ENCODE measurements around the gene ABHD2. TPM values are rescaled to one million over a fixed set of nuclear protein-coding genes. Genes with fewer than 3 reads are reported as not detected.

Gene ABHD2
- total and polyA plus RNA-seq, 2 donors (not counting 3 experiments of a cell fraction or from before 2014, with no cell fraction given), result 14.0 to 62.2 TPM

GRCh38 chr15:89105147-89105546, 16.9 kb downstream of the ABHD2 start:
- Histone ChIP-seq H3K4me2 (ENCODE audit: insufficient read depth, low read length) (peak overlapping the region; percentile 85), H3K27me3 (ENCODE audit: control insufficient read depth in 2 of 2, insufficient read depth in 2 of 2, low read length in 2 of 2) (no peaks in the 10 kb centered on the region), H3K36me3 (ENCODE audit: control insufficient read depth in 2 of 2, extremely low read depth in 1 of 2, insufficient read depth in 2 of 2, low read length in 2 of 2) (no peaks in the 10 kb centered on the region), H3K9me1 (replicated peaks; ENCODE audit: control insufficient read depth, extremely low read depth, insufficient read depth, low read length) (no peaks in the 10 kb centered on the region), H3K79me2 (ENCODE audit: control insufficient read depth, insufficient read depth, low read length) (peaks cover 6% of the 10 kb centered on the region), H2AFZ (ENCODE audit: low read depth, low read length) (no peak overlapping the region), H3K4me3 (replicated peaks in 1 of 3; ENCODE audit: insufficient read depth in 1 of 3, low read depth in 1 of 3, low read length in 3 of 3) (no peak overlapping the region), H3K9ac (replicated peaks; ENCODE audit: extremely low read depth, insufficient read depth, low read length) (peak overlapping the region; percentile 68), H4K20me1 (replicated peaks; ENCODE audit: control insufficient read depth, extremely low read depth, insufficient read depth, low read length) (no peaks in the 10 kb centered on the region), H3K27ac (ENCODE audit: insufficient read depth, low read depth, low read length) (peak overlapping the region; percentile 94), H3K9me3 (replicated peaks; ENCODE audit: control insufficient read depth, insufficient read depth, low read length) (no peaks in the 10 kb centered on the region), H3K4me1 (ENCODE audit: control insufficient read depth, extremely low read depth, insufficient read depth, low read length) (peaks cover 57% of the 10 kb centered on the region)
- dilution Hi-C loops (cut with MboI; ENCODE audit: extremely low pct_ligation_motif_present, low sequenced_read_pairs) (no loop called here), intact Hi-C loops (cut with micrococcal nuclease) (loop anchor here (1.0 kb wide), 3 partner anchors 15 to 24 kb away; partner anchors contain the start of gene ABHD2)
- TF ChIP-seq GATA2 (IDR thresholded peaks at IDR 0.05; ENCODE audit: insufficient read depth, insufficient read length, low read depth, low read length), result peak; percentile 61
- peak; percentile 52 for TF ChIP-seq JUN (IDR thresholded peaks at IDR 0.05; ENCODE audit: borderline replicate concordance, insufficient read depth, insufficient read length, low read depth)
- TF ChIP-seq FOS (IDR thresholded peaks at IDR 0.05; ENCODE audit: borderline replicate concordance, insufficient read depth, low read length), result peak; percentile 81
- peak; percentile 14 for TF ChIP-seq POLR2A (IDR thresholded peaks at IDR 0.05; ENCODE audit: low read depth, low read length)
- TF ChIP-seq MAX (IDR thresholded peaks at IDR 0.05; ENCODE audit: insufficient read depth, insufficient read length), result no peak
- TF ChIP-seq MYC (IDR thresholded peaks at IDR 0.05; ENCODE audit: low read depth, low read length), result no peak
- TF ChIP-seq POLR2AphosphoS5 (IDR thresholded peaks at IDR 0.05; ENCODE audit: insufficient read depth, low read depth, low read length), result peak; percentile 60
- CTCF ChIA-PET, result interaction anchor here (0.7 to 5.0 kb wide), 13 partner anchors 10 to 195 kb away, joined by 3 to 31 read pairs (median 5); partner anchors contain the start of gene ABHD2
- no TSS peak for BruUV-seq (replicated peaks)
- peak; percentile 90 for FAIRE-seq
- POLR2A ChIA-PET, result interaction anchor here (0.7 to 1.4 kb wide), 5 partner anchors 10 to 33 kb away, joined by 3 to 19 read pairs (median 3); partner anchors contain the start of gene ABHD2
- DNase-seq (ENCODE audit: low read depth, low spot score), result peak; percentile 90

- H3K79me2 ChIP-seq (ENCODE audit: control insufficient read depth, insufficient read depth, low read length), result peaks cover 6% of the 10 kb centered on the region
- intact Hi-C loops (cut with micrococcal nuclease), result no loop called here
- no peak overlapping the region for H3K4me3 ChIP-seq (replicated peaks in 1 of 3; ENCODE audit: insufficient read depth in 1 of 3, low read depth in 1 of 3, low read length in 3 of 3)
- ChIA-PET POLR2A (no interaction called here), CTCF (no interaction called here)
- no peaks in the 10 kb centered on the region for H4K20me1 ChIP-seq (replicated peaks; ENCODE audit: control insufficient read depth, extremely low read depth, insufficient read depth, low read length)
- no peaks in the 10 kb centered on the region for H3K9me1 ChIP-seq (replicated peaks; ENCODE audit: control insufficient read depth, extremely low read depth, insufficient read depth, low read length)
- TF ChIP-seq CTCF (IDR thresholded peaks at IDR 0.05; ENCODE audit: extremely low read depth in 1 of 2, insufficient read depth in 1 of 2, low read depth in 1 of 2, low read length in 2 of 2) (no peak), GATA2 (IDR thresholded peaks at IDR 0.05; ENCODE audit: insufficient read depth, insufficient read length, low read depth, low read length) (no peak), MYC (IDR thresholded peaks at IDR 0.05; ENCODE audit: low read depth, low read length) (no peak), POLR2AphosphoS5 (IDR thresholded peaks at IDR 0.05; ENCODE audit: insufficient read depth, low read depth, low read length) (no peak), POLR2A (IDR thresholded peaks at IDR 0.05; ENCODE audit: low read depth, low read length) (no peak), MAX (IDR thresholded peaks at IDR 0.05; ENCODE audit: insufficient read depth, insufficient read length) (no peak), FOS (IDR thresholded peaks at IDR 0.05; ENCODE audit: borderline replicate concordance, insufficient read depth, low read length) (no peak), EZH2 (IDR thresholded peaks at IDR 0.05; ENCODE audit: borderline replicate concordance, low read depth, low read length, severe bottlenecking) (no peak), JUN (IDR thresholded peaks at IDR 0.05; ENCODE audit: borderline replicate concordance, insufficient read depth, insufficient read length, low read depth) (no peak)
- H3K27ac ChIP-seq (ENCODE audit: insufficient read depth, low read depth, low read length), result peak overlapping the region; percentile 94
- DNase-seq (ENCODE audit: low read depth, low spot score), result no peak
- H3K27me3 ChIP-seq (ENCODE audit: control insufficient read depth in 2 of 2, insufficient read depth in 2 of 2, low read length in 2 of 2), result no peaks in the 10 kb centered on the region
- dilution Hi-C loops (cut with MboI; ENCODE audit: extremely low pct_ligation_motif_present, low sequenced_read_pairs), result no loop called here
- no peaks in the 10 kb centered on the region for H3K9me3 ChIP-seq (replicated peaks; ENCODE audit: control insufficient read depth, insufficient read depth, low read length)
- no peaks in the 10 kb centered on the region for H3K36me3 ChIP-seq (ENCODE audit: control insufficient read depth in 2 of 2, extremely low read depth in 1 of 2, insufficient read depth in 2 of 2, low read length in 2 of 2)
- no peak overlapping the region for H2AFZ ChIP-seq (ENCODE audit: low read depth, low read length)
- no peak for FAIRE-seq
- peaks cover 50% of the 10 kb centered on the region for H3K4me1 ChIP-seq (ENCODE audit: control insufficient read depth, extremely low read depth, insufficient read depth, low read length)
- no peak overlapping the region for H3K9ac ChIP-seq (replicated peaks; ENCODE audit: extremely low read depth, insufficient read depth, low read length)
- no peak overlapping the region for H3K4me2 ChIP-seq (ENCODE audit: insufficient read depth, low read length)
- BruUV-seq (replicated peaks), result no TSS peak
Observed at GRCh38 chr15:89106200-89106599, 17.9 kb downstream of the ABHD2 start.

All from endothelial cell of umbilical vein (primary cell).